Nephron (organoid): Measurements from ENCODE around the gene TRAPPC11.
A peak's percentile ranks its signal among the peaks of the same experiment; 100 is the strongest.

Experiments
- H3K27ac Mint-ChIP-seq, 3 experiments: 2 replicates each; pipeline ENCODE4 v1.8.0; 2020; ENCODE audit warnings: mixed read lengths in 3 of 3, mild to moderate bottlenecking in 2 of 3, moderate library complexity in 1 of 3
- H3K27me3 Mint-ChIP-seq: 2 replicates; pipeline ENCODE4 v1.8.0; 2021; ENCODE audit warnings: low read depth, mild to moderate bottlenecking, moderate library complexity, mixed read lengths
- H3K36me3 Mint-ChIP-seq: 2 replicates; pipeline ENCODE4 v1.8.0; 2020; ENCODE audit warnings: low read depth, mixed read lengths
- H3K4me1 Mint-ChIP-seq: 2 replicates; pipeline ENCODE4 v1.8.0; 2020; ENCODE audit warnings: mixed read lengths
- H3K4me3 Mint-ChIP-seq, 3 experiments: 2 replicates each; pipeline ENCODE4 v1.8.0; 2020; ENCODE audit warnings: mild to moderate bottlenecking in 3 of 3, mixed read lengths in 3 of 3, moderate library complexity in 2 of 3
- H3K9me3 Mint-ChIP-seq: 2 replicates; pipeline ENCODE4 v1.8.0; 2020; ENCODE audit warnings: mixed read lengths
- TF ChIP-seq, protein P1 (sequence below), 3 experiments: fragments of 200-600 bp; sonication (generic); IDR thresholded peaks; one replicate each; pipeline ENCODE4 v1.5.0; 2021; ENCODE audit warnings: antibody characterized with exemption in 3 of 3; ENCODE audit not compliant: unreplicated experiment in 3 of 3

TRAPPC11 gene

GRCh38 chr4:183659029-183659871, at the start of gene TRAPPC11, which contains the start of gene RWDD4:
Gene TRAPPC11, plus strand, starts transcription at chr4:183659293. Its CDS starts 4,575 bp downstream, at chr4:183663868.
Gene RWDD4, minus strand, starts transcription at chr4:183659185. Its CDS starts 233 bp downstream, at chr4:183658952.
- peaks cover 16% of the 10 kb centered on the region for H3K36me3 Mint-ChIP-seq
- peaks cover 24% of the 10 kb centered on the region for H3K4me1 Mint-ChIP-seq
- peak within 1 kb of the TSS; percentile 84 to 99 (median 91) for H3K4me3 Mint-ChIP-seq
- H3K27ac Mint-ChIP-seq, result peak within 1 kb of the TSS; percentile 78 to 95 (median 95)
- H3K9me3 Mint-ChIP-seq, result no peaks in the 10 kb centered on the region
- no peaks in the 10 kb centered on the region for H3K27me3 Mint-ChIP-seq
- TF ChIP-seq, protein P1, sequence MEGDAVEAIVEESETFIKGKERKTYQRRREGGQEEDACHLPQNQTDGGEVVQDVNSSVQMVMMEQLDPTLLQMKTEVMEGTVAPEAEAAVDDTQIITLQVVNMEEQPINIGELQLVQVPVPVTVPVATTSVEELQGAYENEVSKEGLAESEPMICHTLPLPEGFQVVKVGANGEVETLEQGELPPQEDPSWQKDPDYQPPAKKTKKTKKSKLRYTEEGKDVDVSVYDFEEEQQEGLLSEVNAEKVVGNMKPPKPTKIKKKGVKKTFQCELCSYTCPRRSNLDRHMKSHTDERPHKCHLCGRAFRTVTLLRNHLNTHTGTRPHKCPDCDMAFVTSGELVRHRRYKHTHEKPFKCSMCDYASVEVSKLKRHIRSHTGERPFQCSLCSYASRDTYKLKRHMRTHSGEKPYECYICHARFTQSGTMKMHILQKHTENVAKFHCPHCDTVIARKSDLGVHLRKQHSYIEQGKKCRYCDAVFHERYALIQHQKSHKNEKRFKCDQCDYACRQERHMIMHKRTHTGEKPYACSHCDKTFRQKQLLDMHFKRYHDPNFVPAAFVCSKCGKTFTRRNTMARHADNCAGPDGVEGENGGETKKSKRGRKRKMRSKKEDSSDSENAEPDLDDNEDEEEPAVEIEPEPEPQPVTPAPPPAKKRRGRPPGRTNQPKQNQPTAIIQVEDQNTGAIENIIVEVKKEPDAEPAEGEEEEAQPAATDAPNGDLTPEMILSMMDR (IDR thresholded peaks at IDR 0.05; ENCODE audit: unreplicated experiment in 3 of 3), result peak; percentile 35 to 36 (median 35)

DNA sequence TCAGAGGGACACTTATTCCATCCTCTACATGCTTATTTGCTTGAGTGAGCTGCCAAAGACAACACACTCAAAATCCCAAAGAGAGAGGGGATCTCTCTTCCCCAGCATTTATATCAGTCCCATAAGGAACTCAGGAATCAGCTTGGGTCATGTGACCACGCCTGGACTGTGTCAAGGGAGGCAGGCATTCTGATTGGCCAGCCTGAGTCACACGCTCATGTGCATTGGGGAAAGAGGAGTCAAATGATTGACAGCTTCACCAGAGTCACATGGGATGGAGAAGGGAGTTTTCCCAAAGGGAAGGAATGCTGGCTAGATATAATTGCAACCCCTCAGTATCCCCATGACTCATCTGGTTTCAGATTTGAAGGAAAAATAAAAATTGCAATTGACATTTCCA, 49.1 kb upstream of the TRAPPC11 start:
- TF ChIP-seq, protein P1 (IDR thresholded peaks at IDR 0.05; ENCODE audit: unreplicated experiment in 3 of 3), result no peak
- Mint-ChIP-seq H3K9me3 (no peaks in the 10 kb centered on the region), H3K27me3 (peaks cover 5% of the 10 kb centered on the region), H3K4me1 (peaks cover 12% of the 10 kb centered on the region), H3K27ac (no peak overlapping the region), H3K36me3 (no peaks in the 10 kb centered on the region), H3K4me3 (no peak overlapping the region)

GRCh38 chr4:183610613-183611012, 48.5 kb upstream of the TRAPPC11 start:
- H3K9me3 Mint-ChIP-seq, result no peaks in the 10 kb centered on the region
- TF ChIP-seq, protein P1 (IDR thresholded peaks at IDR 0.05; ENCODE audit: unreplicated experiment in 3 of 3), result no peak
- H3K4me1 Mint-ChIP-seq, result peaks cover 12% of the 10 kb centered on the region
- H3K27me3 Mint-ChIP-seq, result peaks cover 6% of the 10 kb centered on the region
- H3K27ac Mint-ChIP-seq, result peak overlapping the region in 1 of 3 experiments; percentile 85
- no peak overlapping the region for H3K4me3 Mint-ChIP-seq
- no peaks in the 10 kb centered on the region for H3K36me3 Mint-ChIP-seq

GRCh38 chr4:183611210-183611830, 47.8 kb upstream of the TRAPPC11 start:
- peaks cover 9% of the 10 kb centered on the region for H3K27me3 Mint-ChIP-seq
- H3K4me1 Mint-ChIP-seq, result peaks cover 12% of the 10 kb centered on the region
- no peak overlapping the region for H3K4me3 Mint-ChIP-seq
- no peak overlapping the region for H3K27ac Mint-ChIP-seq
- TF ChIP-seq, protein P1 (IDR thresholded peaks at IDR 0.05; ENCODE audit: unreplicated experiment in 3 of 3), result no peak
- no peaks in the 10 kb centered on the region for H3K36me3 Mint-ChIP-seq
- H3K9me3 Mint-ChIP-seq, result no peaks in the 10 kb centered on the region

DNA sequence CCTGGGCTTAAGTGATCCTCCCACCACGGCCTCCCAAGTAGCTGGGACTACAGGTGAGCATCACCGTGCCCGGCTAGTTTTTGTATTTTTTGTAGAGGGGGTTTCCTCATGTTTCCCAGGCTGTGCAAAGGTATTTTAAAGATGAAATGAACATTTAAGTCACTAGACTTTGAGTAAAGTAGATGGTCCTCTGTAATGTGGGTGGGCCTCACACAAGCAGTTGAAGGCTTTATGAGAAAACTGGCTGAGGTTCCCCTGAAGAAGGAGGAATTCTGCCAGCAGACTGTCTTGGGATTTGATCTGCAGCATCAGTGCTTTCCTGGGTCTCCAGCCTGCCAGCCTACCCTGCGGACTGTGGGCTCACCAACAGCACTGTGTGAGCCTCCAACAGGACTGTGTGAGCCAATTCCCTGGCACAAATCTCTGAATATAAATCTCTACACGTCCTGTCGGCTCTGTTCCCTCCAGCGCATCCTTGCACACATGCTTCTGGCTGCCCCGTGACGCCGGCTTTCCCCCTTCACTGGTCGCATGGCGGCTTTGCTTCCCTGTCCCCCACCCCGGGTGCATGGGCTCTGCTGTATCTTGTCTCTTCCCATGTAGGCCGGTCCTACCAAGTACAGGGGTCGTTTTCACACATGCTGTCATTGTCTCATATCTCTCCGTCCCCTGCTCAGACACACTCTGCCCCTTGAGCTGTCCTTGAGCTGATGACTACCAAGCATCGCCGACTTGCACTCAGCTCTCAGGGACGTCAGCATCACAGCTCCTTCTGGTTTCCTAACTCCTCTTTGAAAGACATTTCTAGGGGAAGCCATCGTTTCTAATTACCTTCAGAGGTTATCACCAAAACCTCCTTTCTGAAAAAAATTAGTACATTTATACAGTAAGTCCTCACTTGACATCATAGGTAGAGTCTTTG, 46.5 kb upstream of the TRAPPC11 start:
- no peaks in the 10 kb centered on the region for H3K36me3 Mint-ChIP-seq
- H3K4me1 Mint-ChIP-seq, result peaks cover 12% of the 10 kb centered on the region
- H3K27ac Mint-ChIP-seq, result peak overlapping the region in 1 of 3 experiments; percentile 68
- no peaks in the 10 kb centered on the region for H3K9me3 Mint-ChIP-seq
- H3K27me3 Mint-ChIP-seq, result peaks cover 9% of the 10 kb centered on the region
- TF ChIP-seq, protein P1 (IDR thresholded peaks at IDR 0.05; ENCODE audit: unreplicated experiment in 3 of 3), result no peak
- H3K4me3 Mint-ChIP-seq, result no peak overlapping the region
